ENCODE results near the gene S100A16. TPM values are rescaled to one million over a fixed set of nuclear protein-coding genes. Genes with fewer than 3 reads are reported as not detected.

S100A16 gene
- total RNA-seq, 1 experiment from 2014 or later, result 14.6 TPM

DNA sequence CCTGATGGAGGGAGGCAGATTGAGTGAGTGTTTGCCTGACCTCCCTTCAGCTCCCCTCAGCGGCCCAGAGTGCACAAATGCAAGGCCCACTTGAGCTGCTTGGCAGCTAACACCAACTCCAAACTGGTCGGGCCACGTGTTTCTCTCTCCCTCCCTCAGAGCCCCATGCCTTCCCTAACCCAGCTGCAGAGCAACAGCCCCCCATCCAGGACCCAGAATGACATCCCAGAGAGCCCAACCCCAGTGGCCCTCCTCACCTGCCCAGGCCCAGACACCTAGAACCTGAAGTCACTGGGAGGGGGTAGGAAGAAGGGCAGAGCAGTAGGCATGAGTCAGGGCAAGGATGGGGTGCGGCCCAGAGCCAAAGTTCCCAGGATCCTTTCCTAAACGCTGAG, 4.0 kb upstream of the S100A16 start:
- Mint-ChIP-seq H3K27ac (no peak overlapping the region; the same call in 1 of the 2 replicates), H3K9me3 (no peaks in the 10 kb centered on the region), H3K27me3 (ENCODE audit: low read depth) (no peaks in the 10 kb centered on the region), H3K36me3 (peaks cover 11% of the 10 kb centered on the region), H3K4me1 (peaks cover 28% of the 10 kb centered on the region), H3K4me3 (no peak overlapping the region)
- ATAC-seq (no peak), DNase-seq (ENCODE audit: low spot score) (no peak)
- ChIA-PET CTCF (interaction anchor here (0.9 to 14.4 kb wide), 13 partner anchors 9 to 261 kb away, joined by 3 to 230 read pairs (median 6); partner anchors contain the start of genes CHTOP, S100A1 and S100A13), POLR2A (interaction anchor here (0.6 to 1.7 kb wide), 3 partner anchors 10 to 119 kb away, joined by 3 to 15 read pairs (median 5); partner anchors contain the start of gene S100A13)
- TF ChIP-seq ELF4 (CRISPR knock-in tag; IDR thresholded peaks at IDR 0.05; ENCODE audit: low read depth) (no peak), CREB1 (CRISPR knock-in tag; IDR thresholded peaks at IDR 0.05) (no peak), NR1H2 (CRISPR knock-in tag; IDR thresholded peaks at IDR 0.05) (no peak), ESRRA (CRISPR knock-in tag; IDR thresholded peaks at IDR 0.05; ENCODE audit: borderline replicate concordance) (no peak), GTF2I (CRISPR knock-in tag; conservative IDR thresholded peaks at IDR 0.05) (no peak), FOXP1 (CRISPR knock-in tag; IDR thresholded peaks at IDR 0.05; ENCODE audit: borderline replicate concordance) (no peak), TP53 (CRISPR knock-in tag; IDR thresholded peaks at IDR 0.05) (no peak), GABPB1 (CRISPR knock-in tag; IDR thresholded peaks at IDR 0.05) (no peak), ZBTB21 (CRISPR knock-in tag; IDR thresholded peaks at IDR 0.05; ENCODE audit: borderline replicate concordance) (no peak), KAT7 (CRISPR knock-in tag; IDR thresholded peaks at IDR 0.05; ENCODE audit: borderline replicate concordance) (no peak)
- TF ChIP-seq, protein P1, sequence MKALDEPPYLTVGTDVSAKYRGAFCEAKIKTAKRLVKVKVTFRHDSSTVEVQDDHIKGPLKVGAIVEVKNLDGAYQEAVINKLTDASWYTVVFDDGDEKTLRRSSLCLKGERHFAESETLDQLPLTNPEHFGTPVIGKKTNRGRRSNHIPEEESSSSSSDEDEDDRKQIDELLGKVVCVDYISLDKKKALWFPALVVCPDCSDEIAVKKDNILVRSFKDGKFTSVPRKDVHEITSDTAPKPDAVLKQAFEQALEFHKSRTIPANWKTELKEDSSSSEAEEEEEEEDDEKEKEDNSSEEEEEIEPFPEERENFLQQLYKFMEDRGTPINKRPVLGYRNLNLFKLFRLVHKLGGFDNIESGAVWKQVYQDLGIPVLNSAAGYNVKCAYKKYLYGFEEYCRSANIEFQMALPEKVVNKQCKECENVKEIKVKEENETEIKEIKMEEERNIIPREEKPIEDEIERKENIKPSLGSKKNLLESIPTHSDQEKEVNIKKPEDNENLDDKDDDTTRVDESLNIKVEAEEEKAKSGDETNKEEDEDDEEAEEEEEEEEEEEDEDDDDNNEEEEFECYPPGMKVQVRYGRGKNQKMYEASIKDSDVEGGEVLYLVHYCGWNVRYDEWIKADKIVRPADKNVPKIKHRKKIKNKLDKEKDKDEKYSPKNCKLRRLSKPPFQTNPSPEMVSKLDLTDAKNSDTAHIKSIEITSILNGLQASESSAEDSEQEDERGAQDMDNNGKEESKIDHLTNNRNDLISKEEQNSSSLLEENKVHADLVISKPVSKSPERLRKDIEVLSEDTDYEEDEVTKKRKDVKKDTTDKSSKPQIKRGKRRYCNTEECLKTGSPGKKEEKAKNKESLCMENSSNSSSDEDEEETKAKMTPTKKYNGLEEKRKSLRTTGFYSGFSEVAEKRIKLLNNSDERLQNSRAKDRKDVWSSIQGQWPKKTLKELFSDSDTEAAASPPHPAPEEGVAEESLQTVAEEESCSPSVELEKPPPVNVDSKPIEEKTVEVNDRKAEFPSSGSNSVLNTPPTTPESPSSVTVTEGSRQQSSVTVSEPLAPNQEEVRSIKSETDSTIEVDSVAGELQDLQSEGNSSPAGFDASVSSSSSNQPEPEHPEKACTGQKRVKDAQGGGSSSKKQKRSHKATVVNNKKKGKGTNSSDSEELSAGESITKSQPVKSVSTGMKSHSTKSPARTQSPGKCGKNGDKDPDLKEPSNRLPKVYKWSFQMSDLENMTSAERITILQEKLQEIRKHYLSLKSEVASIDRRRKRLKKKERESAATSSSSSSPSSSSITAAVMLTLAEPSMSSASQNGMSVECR (CRISPR knock-in tag; IDR thresholded peaks at IDR 0.05; ENCODE audit: borderline replicate concordance), result no peak
- TF ChIP-seq, protein P2, sequence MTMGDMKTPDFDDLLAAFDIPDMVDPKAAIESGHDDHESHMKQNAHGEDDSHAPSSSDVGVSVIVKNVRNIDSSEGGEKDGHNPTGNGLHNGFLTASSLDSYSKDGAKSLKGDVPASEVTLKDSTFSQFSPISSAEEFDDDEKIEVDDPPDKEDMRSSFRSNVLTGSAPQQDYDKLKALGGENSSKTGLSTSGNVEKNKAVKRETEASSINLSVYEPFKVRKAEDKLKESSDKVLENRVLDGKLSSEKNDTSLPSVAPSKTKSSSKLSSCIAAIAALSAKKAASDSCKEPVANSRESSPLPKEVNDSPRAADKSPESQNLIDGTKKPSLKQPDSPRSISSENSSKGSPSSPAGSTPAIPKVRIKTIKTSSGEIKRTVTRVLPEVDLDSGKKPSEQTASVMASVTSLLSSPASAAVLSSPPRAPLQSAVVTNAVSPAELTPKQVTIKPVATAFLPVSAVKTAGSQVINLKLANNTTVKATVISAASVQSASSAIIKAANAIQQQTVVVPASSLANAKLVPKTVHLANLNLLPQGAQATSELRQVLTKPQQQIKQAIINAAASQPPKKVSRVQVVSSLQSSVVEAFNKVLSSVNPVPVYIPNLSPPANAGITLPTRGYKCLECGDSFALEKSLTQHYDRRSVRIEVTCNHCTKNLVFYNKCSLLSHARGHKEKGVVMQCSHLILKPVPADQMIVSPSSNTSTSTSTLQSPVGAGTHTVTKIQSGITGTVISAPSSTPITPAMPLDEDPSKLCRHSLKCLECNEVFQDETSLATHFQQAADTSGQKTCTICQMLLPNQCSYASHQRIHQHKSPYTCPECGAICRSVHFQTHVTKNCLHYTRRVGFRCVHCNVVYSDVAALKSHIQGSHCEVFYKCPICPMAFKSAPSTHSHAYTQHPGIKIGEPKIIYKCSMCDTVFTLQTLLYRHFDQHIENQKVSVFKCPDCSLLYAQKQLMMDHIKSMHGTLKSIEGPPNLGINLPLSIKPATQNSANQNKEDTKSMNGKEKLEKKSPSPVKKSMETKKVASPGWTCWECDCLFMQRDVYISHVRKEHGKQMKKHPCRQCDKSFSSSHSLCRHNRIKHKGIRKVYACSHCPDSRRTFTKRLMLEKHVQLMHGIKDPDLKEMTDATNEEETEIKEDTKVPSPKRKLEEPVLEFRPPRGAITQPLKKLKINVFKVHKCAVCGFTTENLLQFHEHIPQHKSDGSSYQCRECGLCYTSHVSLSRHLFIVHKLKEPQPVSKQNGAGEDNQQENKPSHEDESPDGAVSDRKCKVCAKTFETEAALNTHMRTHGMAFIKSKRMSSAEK (CRISPR knock-in tag; IDR thresholded peaks at IDR 0.05; ENCODE audit: borderline replicate concordance), result no peak
- TF ChIP-seq, protein P3, sequence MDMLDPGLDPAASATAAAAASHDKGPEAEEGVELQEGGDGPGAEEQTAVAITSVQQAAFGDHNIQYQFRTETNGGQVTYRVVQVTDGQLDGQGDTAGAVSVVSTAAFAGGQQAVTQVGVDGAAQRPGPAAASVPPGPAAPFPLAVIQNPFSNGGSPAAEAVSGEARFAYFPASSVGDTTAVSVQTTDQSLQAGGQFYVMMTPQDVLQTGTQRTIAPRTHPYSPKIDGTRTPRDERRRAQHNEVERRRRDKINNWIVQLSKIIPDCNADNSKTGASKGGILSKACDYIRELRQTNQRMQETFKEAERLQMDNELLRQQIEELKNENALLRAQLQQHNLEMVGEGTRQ (CRISPR knock-in tag; IDR thresholded peaks at IDR 0.05), result no peak
- TF ChIP-seq, protein P4, sequence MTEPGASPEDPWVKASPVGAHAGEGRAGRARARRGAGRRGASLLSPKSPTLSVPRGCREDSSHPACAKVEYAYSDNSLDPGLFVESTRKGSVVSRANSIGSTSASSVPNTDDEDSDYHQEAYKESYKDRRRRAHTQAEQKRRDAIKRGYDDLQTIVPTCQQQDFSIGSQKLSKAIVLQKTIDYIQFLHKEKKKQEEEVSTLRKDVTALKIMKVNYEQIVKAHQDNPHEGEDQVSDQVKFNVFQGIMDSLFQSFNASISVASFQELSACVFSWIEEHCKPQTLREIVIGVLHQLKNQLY (CRISPR knock-in tag; IDR thresholded peaks at IDR 0.05), result no peak
- TF ChIP-seq, protein P5, sequence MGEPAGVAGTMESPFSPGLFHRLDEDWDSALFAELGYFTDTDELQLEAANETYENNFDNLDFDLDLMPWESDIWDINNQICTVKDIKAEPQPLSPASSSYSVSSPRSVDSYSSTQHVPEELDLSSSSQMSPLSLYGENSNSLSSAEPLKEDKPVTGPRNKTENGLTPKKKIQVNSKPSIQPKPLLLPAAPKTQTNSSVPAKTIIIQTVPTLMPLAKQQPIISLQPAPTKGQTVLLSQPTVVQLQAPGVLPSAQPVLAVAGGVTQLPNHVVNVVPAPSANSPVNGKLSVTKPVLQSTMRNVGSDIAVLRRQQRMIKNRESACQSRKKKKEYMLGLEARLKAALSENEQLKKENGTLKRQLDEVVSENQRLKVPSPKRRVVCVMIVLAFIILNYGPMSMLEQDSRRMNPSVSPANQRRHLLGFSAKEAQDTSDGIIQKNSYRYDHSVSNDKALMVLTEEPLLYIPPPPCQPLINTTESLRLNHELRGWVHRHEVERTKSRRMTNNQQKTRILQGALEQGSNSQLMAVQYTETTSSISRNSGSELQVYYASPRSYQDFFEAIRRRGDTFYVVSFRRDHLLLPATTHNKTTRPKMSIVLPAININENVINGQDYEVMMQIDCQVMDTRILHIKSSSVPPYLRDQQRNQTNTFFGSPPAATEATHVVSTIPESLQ (CRISPR knock-in tag; IDR thresholded peaks at IDR 0.05), result no peak

All from WTC11 (cell line).